Fibroblast of pulmonary artery (primary cell): ENCODE measurements around the gene MET.

Experiments used
- DNase-seq: peaks from one replicate; pipeline ENCODE4 v3.0.0-alpha.2; 2010; ENCODE audit warnings: low read depth
- H3K4me3 ChIP-seq: replicated peaks from 2 replicates; pipeline ENCODE4 v1.5.1; 2011; ENCODE audit warnings: low read depth, mild to moderate bottlenecking, control low read depth, low read length, moderate library complexity
- CTCF ChIP-seq: IDR thresholded peaks from 2 replicates; pipeline ENCODE4 v1.5.1; 2011; ENCODE audit warnings: mild to moderate bottlenecking, control low read depth, low read length, inconsistent platforms; ENCODE audit errors: missing control alignments

Gene MET

GRCh38 chr7:116799916-116800315, 127.9 kb downstream of the MET start:
- H3K4me3 ChIP-seq: no peak overlapping the region
- peak; percentile 35 for DNase-seq
- TF ChIP-seq CTCF: no peak

- DNase-seq: no peak
- H3K4me3 ChIP-seq: no peak overlapping the region
- no peak for TF ChIP-seq CTCF
Observed at GRCh38 chr7:116800594-116800993, 128.6 kb downstream of the MET start.

GRCh38 chr7:116801092-116801710, 129.2 kb downstream of the MET start:
- no peak overlapping the region for H3K4me3 ChIP-seq
- DNase-seq: peak; percentile 60
- no peak for TF ChIP-seq CTCF

- peak; percentile 25 for DNase-seq
- TF ChIP-seq CTCF: no peak
- no peak overlapping the region for H3K4me3 ChIP-seq
Observed at GRCh38 chr7:116802144-116802745, 130.2 kb downstream of the MET start.

- TF ChIP-seq CTCF: peak; percentile 47
- DNase-seq: peak; percentile 74
- no peak overlapping the region for H3K4me3 ChIP-seq
Observed at GRCh38 chr7:116802746-116803152, 130.8 kb downstream of the MET start.

GRCh38 chr7:116804471-116804870, 132.5 kb downstream of the MET start:
- no peak for TF ChIP-seq CTCF
- H3K4me3 ChIP-seq: no peak overlapping the region
- no peak for DNase-seq

GRCh38 chr7:116805100-116805544, 133.1 kb downstream of the MET start:
- peak; percentile 34 for DNase-seq
- no peak overlapping the region for H3K4me3 ChIP-seq
- TF ChIP-seq CTCF: no peak
